ENCODE measurements around the gene MYDGF.
"Not testable (repeated sequence)": the region's sequence is repeated elsewhere in the genome, so short reads cannot be mapped to it uniquely, and the experiment has no call there.

The MYDGF gene

GRCh38 chr19:4669723-4670480 is at the start of gene MYDGF:
Gene MYDGF, minus strand, starts transcription at chr19:4670342. Its CDS starts 8 bp downstream, at chr19:4670334.
- peak; percentile 79 to 86 for DNase-seq (ENCODE audit: low read depth in 2 of 2)

- DNase-seq (ENCODE audit: low read depth in 2 of 2), result no peak
These were observed 49.3 kb upstream of the MYDGF start for GRCh38 chr19:4719499-4719866.

GRCh38 chr19:4717966-4718701 is 48.0 kb upstream of the MYDGF start:
- DNase-seq (ENCODE audit: low read depth in 2 of 2), result no peak

- DNase-seq (ENCODE audit: low read depth in 2 of 2), result no peak
These were observed 47.2 kb upstream of the MYDGF start for GRCh38 chr19:4717191-4717965.

GRCh38 chr19:4715529-4716221 is 45.5 kb upstream of the MYDGF start:
- no peak for DNase-seq (ENCODE audit: low read depth in 2 of 2)

- DNase-seq (ENCODE audit: low read depth in 2 of 2), result not testable (repeated sequence)
These were observed 45.0 kb upstream of the MYDGF start for GRCh38 chr19:4715178-4715528.

GRCh38 chr19:4714016-4714415 is 43.9 kb upstream of the MYDGF start:
- DNase-seq (ENCODE audit: low read depth in 2 of 2), result no peak

GRCh38 chr19:4713384-4713951 is 43.3 kb upstream of the MYDGF start:
- DNase-seq (ENCODE audit: low read depth in 2 of 2), result no peak

- DNase-seq (ENCODE audit: low read depth in 2 of 2), result no peak
These were observed 42.6 kb upstream of the MYDGF start for GRCh38 chr19:4712771-4713170.

GRCh38 chr19:4711211-4711610 is 41.1 kb upstream of the MYDGF start:
- no peak for DNase-seq (ENCODE audit: low read depth in 2 of 2)

- no peak for DNase-seq (ENCODE audit: low read depth in 2 of 2)
These were observed 40.1 kb upstream of the MYDGF start for GRCh38 chr19:4710281-4710600.

- DNase-seq (ENCODE audit: low read depth in 2 of 2), result peak in 1 of 2 donors; percentile 23
These were observed 39.5 kb upstream of the MYDGF start for GRCh38 chr19:4709440-4710280.

GRCh38 chr19:4707956-4708650 is 38.0 kb upstream of the MYDGF start:
- DNase-seq (ENCODE audit: low read depth in 2 of 2), result no peak

- no peak for DNase-seq (ENCODE audit: low read depth in 2 of 2)
These were observed 37.2 kb upstream of the MYDGF start for GRCh38 chr19:4707322-4707721.

- DNase-seq (ENCODE audit: low read depth in 2 of 2), result no peak
These were observed 35.4 kb upstream of the MYDGF start for GRCh38 chr19:4705413-4706131.

GRCh38 chr19:4704317-4704673 is 34.2 kb upstream of the MYDGF start:
- DNase-seq (ENCODE audit: low read depth in 2 of 2), result no peak

- no peak for DNase-seq (ENCODE audit: low read depth in 2 of 2)
These were observed 33.7 kb upstream of the MYDGF start for GRCh38 chr19:4703671-4704316.

GRCh38 chr19:4702764-4703163 is 32.6 kb upstream of the MYDGF start:
- DNase-seq (ENCODE audit: low read depth in 2 of 2), result no peak

GRCh38 chr19:4701557-4701956 is 31.4 kb upstream of the MYDGF start:
- no peak for DNase-seq (ENCODE audit: low read depth in 2 of 2)

Data from activated CD8-positive, alpha-beta memory T cell treated with anti-CD3 and anti-CD28 coated beads for 4 hours (primary cell).